Measurements from ENCODE around the gene ZFAND3. TPM values are rescaled to one million over a fixed set of nuclear protein-coding genes. Genes with fewer than 3 reads are reported as not detected.

The ZFAND3 gene
- total and polyA plus RNA-seq, 2 donors (not counting 1 experiment from before 2014, with no cell fraction given), result 21.5 to 40.8 TPM

DNA sequence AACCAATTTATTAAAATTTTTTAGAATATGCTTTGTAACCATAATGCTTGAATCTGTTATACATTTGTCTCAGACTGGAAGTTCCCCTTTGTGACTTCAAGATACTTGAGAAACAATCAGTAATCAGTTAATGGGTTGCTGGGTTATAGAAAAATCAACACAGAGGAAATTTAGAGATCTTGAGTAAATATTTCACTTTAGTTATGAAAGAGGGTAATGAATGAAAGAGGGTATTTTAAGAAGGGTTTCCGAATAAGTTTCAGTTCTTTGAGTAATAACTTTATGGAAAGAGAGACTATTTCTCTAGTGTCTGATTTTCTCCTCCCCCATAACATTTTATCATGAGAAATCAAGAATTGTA is 21.4 kb downstream of the ZFAND3 start:
- no peak overlapping the region for H3K27ac ChIP-seq (ENCODE audit: insufficient read depth, low read length)
- H2AFZ ChIP-seq (ENCODE audit: low read length), result no peak overlapping the region
- TF ChIP-seq EZH2 (IDR thresholded peaks at IDR 0.05; ENCODE audit: low read length, missing control alignments), result no peak
- TF ChIP-seq, protein P1, sequence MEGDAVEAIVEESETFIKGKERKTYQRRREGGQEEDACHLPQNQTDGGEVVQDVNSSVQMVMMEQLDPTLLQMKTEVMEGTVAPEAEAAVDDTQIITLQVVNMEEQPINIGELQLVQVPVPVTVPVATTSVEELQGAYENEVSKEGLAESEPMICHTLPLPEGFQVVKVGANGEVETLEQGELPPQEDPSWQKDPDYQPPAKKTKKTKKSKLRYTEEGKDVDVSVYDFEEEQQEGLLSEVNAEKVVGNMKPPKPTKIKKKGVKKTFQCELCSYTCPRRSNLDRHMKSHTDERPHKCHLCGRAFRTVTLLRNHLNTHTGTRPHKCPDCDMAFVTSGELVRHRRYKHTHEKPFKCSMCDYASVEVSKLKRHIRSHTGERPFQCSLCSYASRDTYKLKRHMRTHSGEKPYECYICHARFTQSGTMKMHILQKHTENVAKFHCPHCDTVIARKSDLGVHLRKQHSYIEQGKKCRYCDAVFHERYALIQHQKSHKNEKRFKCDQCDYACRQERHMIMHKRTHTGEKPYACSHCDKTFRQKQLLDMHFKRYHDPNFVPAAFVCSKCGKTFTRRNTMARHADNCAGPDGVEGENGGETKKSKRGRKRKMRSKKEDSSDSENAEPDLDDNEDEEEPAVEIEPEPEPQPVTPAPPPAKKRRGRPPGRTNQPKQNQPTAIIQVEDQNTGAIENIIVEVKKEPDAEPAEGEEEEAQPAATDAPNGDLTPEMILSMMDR (conservative IDR thresholded peaks at IDR 0.05 in 1 of 2, IDR thresholded peaks at IDR 0.05 in 1 of 2; ENCODE audit: low read depth in 1 of 2, low read length in 2 of 2), result no peak
- H3K9me3 ChIP-seq (ENCODE audit: control insufficient read depth, insufficient read depth, low read depth, low read length), result no peaks in the 10 kb centered on the region
- no peak overlapping the region for H3K4me2 ChIP-seq (ENCODE audit: extremely low read depth, insufficient read depth, low read length)
- H4K20me1 ChIP-seq (ENCODE audit: control insufficient read depth, extremely low read depth, insufficient read depth, low read length), result peaks cover under 1% of the 10 kb centered on the region
- H3K27me3 ChIP-seq (ENCODE audit: control insufficient read depth, insufficient read depth, low read length), result no peaks in the 10 kb centered on the region
- H3K79me2 ChIP-seq (ENCODE audit: control insufficient read depth, insufficient read depth, low read length), result peaks cover 82% of the 10 kb centered on the region
- no peaks in the 10 kb centered on the region for H3K4me1 ChIP-seq (ENCODE audit: control insufficient read depth, extremely low read depth, insufficient read depth, low read length)
- H3K4me3 ChIP-seq (replicated peaks in 1 of 4; ENCODE audit: control extremely low read depth in 1 of 4, insufficient read depth in 1 of 4, low read depth in 3 of 4, low read length in 4 of 4), result no peak overlapping the region
- H3K36me3 ChIP-seq (ENCODE audit: control insufficient read depth, insufficient read depth, low read length), result no peaks in the 10 kb centered on the region
- DNase-seq (ENCODE audit: low read depth in 2 of 2), result peak in 1 of 2 donors; percentile 12
- H3K9ac ChIP-seq (ENCODE audit: insufficient read depth, low read length), result no peak overlapping the region

DNA sequence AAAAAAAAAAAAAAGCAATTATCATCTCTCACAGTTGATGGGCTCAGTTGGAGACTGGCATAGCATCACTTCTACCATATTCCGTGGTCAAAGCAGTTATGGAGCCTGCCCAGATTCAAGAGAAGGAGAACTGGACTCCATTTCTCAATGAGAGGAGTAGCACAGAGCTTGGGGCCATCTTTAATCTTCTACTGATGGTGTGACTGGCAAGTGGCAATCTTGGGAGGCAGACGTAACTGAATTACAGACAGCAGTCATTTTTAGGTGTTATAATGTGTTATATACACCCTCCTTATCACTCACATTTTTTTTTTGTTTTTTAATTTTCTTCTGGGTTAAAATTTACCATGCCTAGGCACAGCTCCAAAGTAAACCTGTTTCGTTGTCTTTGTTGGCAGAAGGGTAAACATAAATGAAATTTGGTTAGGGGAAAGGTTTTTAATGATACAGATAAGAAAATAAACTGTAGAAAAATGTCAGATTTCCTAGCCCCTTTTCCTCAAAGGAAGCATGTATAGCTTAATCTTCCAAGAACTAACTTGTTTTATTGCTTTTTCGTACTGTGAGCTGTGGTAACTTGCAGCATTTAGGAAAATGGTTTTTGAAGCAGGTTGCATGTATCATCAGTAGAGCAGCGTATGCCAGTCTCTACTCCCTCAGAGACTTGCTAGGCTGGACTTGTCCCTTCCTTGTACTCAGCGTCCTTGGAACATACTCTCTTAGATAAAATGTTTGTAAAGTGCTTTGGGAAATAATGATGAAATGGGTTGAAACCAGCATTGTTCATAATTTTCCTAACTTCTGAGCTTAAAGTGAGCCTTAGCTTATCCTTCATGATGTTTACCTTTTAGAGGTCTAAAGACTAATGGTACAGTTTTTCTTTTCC is 25.7 kb downstream of the ZFAND3 start:
- Histone ChIP-seq H3K9ac (ENCODE audit: insufficient read depth, low read length) (no peak overlapping the region), H3K27me3 (ENCODE audit: control insufficient read depth, insufficient read depth, low read length) (no peaks in the 10 kb centered on the region), H4K20me1 (ENCODE audit: control insufficient read depth, extremely low read depth, insufficient read depth, low read length) (peaks cover 3% of the 10 kb centered on the region), H3K4me1 (ENCODE audit: control insufficient read depth, extremely low read depth, insufficient read depth, low read length) (no peaks in the 10 kb centered on the region), H3K36me3 (ENCODE audit: control insufficient read depth, insufficient read depth, low read length) (no peaks in the 10 kb centered on the region), H2AFZ (ENCODE audit: low read length) (no peak overlapping the region), H3K79me2 (ENCODE audit: control insufficient read depth, insufficient read depth, low read length) (peaks cover 84% of the 10 kb centered on the region), H3K27ac (ENCODE audit: insufficient read depth, low read length) (no peak overlapping the region), H3K9me3 (ENCODE audit: control insufficient read depth, insufficient read depth, low read depth, low read length) (no peaks in the 10 kb centered on the region), H3K4me3 (replicated peaks in 1 of 4; ENCODE audit: control extremely low read depth in 1 of 4, insufficient read depth in 1 of 4, low read depth in 3 of 4, low read length in 4 of 4) (no peak overlapping the region), H3K4me2 (ENCODE audit: extremely low read depth, insufficient read depth, low read length) (no peak overlapping the region)
- no peak for TF ChIP-seq EZH2 (IDR thresholded peaks at IDR 0.05; ENCODE audit: low read length, missing control alignments)
- TF ChIP-seq, protein P1 (conservative IDR thresholded peaks at IDR 0.05 in 1 of 2, IDR thresholded peaks at IDR 0.05 in 1 of 2; ENCODE audit: low read depth in 1 of 2, low read length in 2 of 2), result no peak
- peak in 1 of 2 donors; percentile 63 for DNase-seq (ENCODE audit: low read depth in 2 of 2)

DNA sequence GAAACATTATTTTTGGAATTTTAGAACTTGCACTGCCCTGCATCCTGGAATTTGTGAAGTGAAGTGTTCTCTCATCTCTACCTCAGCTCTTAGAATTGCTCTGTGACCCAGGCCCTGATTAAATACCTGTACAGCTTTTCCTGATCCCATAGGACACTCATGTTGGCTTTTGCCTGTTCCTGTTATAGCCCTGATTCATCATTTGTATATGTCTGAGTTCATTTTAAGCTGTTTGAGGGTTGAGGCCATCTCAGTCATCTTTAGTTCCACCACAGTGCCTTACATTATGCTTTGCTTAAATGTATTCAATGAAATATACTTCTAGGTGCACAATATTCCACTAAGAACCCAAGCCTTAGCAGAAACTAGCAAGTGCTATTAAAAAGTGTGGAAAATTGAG is 26.4 kb downstream of the ZFAND3 start:
- Histone ChIP-seq H3K27me3 (ENCODE audit: control insufficient read depth, insufficient read depth, low read length) (no peaks in the 10 kb centered on the region), H3K79me2 (ENCODE audit: control insufficient read depth, insufficient read depth, low read length) (peaks cover 85% of the 10 kb centered on the region), H3K9me3 (ENCODE audit: control insufficient read depth, insufficient read depth, low read depth, low read length) (no peaks in the 10 kb centered on the region), H2AFZ (ENCODE audit: low read length) (no peak overlapping the region), H3K27ac (ENCODE audit: insufficient read depth, low read length) (no peak overlapping the region), H3K4me3 (replicated peaks in 1 of 4; ENCODE audit: control extremely low read depth in 1 of 4, insufficient read depth in 1 of 4, low read depth in 3 of 4, low read length in 4 of 4) (no peak overlapping the region), H3K4me1 (ENCODE audit: control insufficient read depth, extremely low read depth, insufficient read depth, low read length) (no peaks in the 10 kb centered on the region), H3K9ac (ENCODE audit: insufficient read depth, low read length) (no peak overlapping the region), H3K4me2 (ENCODE audit: extremely low read depth, insufficient read depth, low read length) (no peak overlapping the region), H4K20me1 (ENCODE audit: control insufficient read depth, extremely low read depth, insufficient read depth, low read length) (peaks cover 3% of the 10 kb centered on the region), H3K36me3 (ENCODE audit: control insufficient read depth, insufficient read depth, low read length) (no peaks in the 10 kb centered on the region)
- TF ChIP-seq EZH2 (IDR thresholded peaks at IDR 0.05; ENCODE audit: low read length, missing control alignments), result no peak
- TF ChIP-seq, protein P1 (conservative IDR thresholded peaks at IDR 0.05 in 1 of 2, IDR thresholded peaks at IDR 0.05 in 1 of 2; ENCODE audit: low read depth in 1 of 2, low read length in 2 of 2), result no peak
- DNase-seq (ENCODE audit: low read depth in 2 of 2), result peak in 1 of 2 donors; percentile 10

Data from fibroblast of lung (primary cell).